Prostate gland (tissue), 2 donors: ENCODE results near the gene IZUMO4. TPM values are rescaled to one million over a fixed set of nuclear protein-coding genes. Genes with fewer than 3 reads are reported as not detected.

Experiments used
- DNase-seq: peaks from one replicate; pipeline ENCODE4 v3.0.0-alpha.2; 2019; ENCODE audit warnings: low spot score
- H3K27ac ChIP-seq, 2 donors: fragments of 200-600 bp; sonication (generic); 2 replicates each; pipeline ENCODE4 v1.5.1; 2017 to 2019
- H3K27me3 ChIP-seq: fragments of 200-600 bp; sonication (generic); replicated peaks from 2 replicates; pipeline ENCODE4 v1.5.1; 2019; ENCODE audit not compliant: insufficient read depth
- H3K36me3 ChIP-seq, 2 donors: fragments of 200-600 bp; sonication (generic); 1 replicate in 1 of 2; 2 replicates in 1 of 2; pipeline versions ENCODE4 v1.5.1 to v1.8.1; 2017 to 2019
- H3K4me1 ChIP-seq: fragments of 200-600 bp; sonication (generic); replicated peaks from 2 replicates; pipeline ENCODE4 v1.5.1; 2019
- H3K4me3 ChIP-seq, 2 donors: fragments of 200-600 bp; sonication (generic); 2 replicates each; pipeline ENCODE4 v1.5.1; 2017 to 2019
- H3K9me3 ChIP-seq: fragments of 200-600 bp; sonication (generic); 2 replicates; pipeline ENCODE4 v1.5.1; 2017
- POLR2A ChIP-seq: fragments of 450-650 bp; IDR thresholded peaks from one replicate; pipeline ENCODE4 v1.6.1; 2016; ENCODE audit warnings: antibody characterized with exemption, mild to moderate bottlenecking
- POLR2AphosphoS5 ChIP-seq: sonication (generic); formaldehyde crosslinking; IDR thresholded peaks from one replicate; pipeline ENCODE4 v1.6.1; 2017; ENCODE audit warnings: antibody characterized with exemption
- WGBS: methylation state at CpG from one replicate; pipeline ENCODE4 v1.1.5; 2018; 5-methylcytosine and 5-hydroxymethylcytosine counted together
- intact Hi-C: fragments of 100-400 bp; cut with DNase I; formaldehyde crosslinking; loops from one replicate; pipeline ENCODE4 v1.14.2; 2022
- total RNA-seq, 2 donors: library from RNA; depleted of rRNA; stranded (reverse); fragments of >200 nt; gene quantifications; one replicate each; pipeline ENCODE4 v1.1.0, GENCODE V29; 2016
- TF ChIP-seq, protein P1 (sequence below), 4 experiments: fragments of 200-600 bp in 2 of 4; fragments of 450-650 bp in 2 of 4; sonication (generic) in 2 of 4; IDR thresholded peaks; 1 replicate in 3 of 4; 2 replicates in 1 of 4; pipeline ENCODE4 v1.5.1; 2016 to 2019; ENCODE audit warnings: antibody characterized with exemption in 4 of 4, mild to moderate bottlenecking in 2 of 4, moderate library complexity in 2 of 4

IZUMO4 gene
- total RNA-seq, 2 donors from 2014 or later = 11.8 to 50.2 TPM

DNA sequence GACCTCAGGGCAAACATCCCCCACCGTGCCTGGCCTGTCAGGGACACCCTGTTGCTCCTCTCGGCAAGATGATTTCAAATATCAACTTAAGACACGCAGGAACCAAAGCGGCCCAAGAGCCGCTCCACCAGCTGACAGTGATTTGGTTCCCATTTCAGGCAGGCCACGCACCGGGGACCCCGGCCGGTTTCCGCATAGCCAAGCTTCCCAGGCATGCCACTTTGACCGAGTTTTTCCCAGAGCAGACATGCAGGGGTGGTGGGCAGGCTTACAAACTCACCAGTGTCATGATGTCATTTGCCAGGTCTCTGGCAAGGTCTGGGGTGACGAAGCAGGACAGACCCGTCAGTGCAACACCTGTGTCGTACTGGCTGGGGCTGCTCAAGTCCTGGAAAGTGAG lies 35.5 kb downstream of the IZUMO4 start:
- Histone ChIP-seq H3K9me3 (no peaks in the 10 kb centered on the region), H3K4me3 (no peak overlapping the region), H3K4me1 (no peaks in the 10 kb centered on the region), H3K36me3 (peaks cover 5 to 11% of the 10 kb centered on the region in 2 donors), H3K27me3 (no peaks in the 10 kb centered on the region), H3K27ac (no peak overlapping the region)
- DNase-seq = no peak
- TF ChIP-seq POLR2AphosphoS5 (no peak), POLR2A (no peak)
- TF ChIP-seq, protein P1, sequence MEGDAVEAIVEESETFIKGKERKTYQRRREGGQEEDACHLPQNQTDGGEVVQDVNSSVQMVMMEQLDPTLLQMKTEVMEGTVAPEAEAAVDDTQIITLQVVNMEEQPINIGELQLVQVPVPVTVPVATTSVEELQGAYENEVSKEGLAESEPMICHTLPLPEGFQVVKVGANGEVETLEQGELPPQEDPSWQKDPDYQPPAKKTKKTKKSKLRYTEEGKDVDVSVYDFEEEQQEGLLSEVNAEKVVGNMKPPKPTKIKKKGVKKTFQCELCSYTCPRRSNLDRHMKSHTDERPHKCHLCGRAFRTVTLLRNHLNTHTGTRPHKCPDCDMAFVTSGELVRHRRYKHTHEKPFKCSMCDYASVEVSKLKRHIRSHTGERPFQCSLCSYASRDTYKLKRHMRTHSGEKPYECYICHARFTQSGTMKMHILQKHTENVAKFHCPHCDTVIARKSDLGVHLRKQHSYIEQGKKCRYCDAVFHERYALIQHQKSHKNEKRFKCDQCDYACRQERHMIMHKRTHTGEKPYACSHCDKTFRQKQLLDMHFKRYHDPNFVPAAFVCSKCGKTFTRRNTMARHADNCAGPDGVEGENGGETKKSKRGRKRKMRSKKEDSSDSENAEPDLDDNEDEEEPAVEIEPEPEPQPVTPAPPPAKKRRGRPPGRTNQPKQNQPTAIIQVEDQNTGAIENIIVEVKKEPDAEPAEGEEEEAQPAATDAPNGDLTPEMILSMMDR (IDR thresholded peaks at IDR 0.05) = no peak
- 94% methylated on average over 14 of the region's 14 CpGs for WGBS
- intact Hi-C loops = no loop called here

DNA sequence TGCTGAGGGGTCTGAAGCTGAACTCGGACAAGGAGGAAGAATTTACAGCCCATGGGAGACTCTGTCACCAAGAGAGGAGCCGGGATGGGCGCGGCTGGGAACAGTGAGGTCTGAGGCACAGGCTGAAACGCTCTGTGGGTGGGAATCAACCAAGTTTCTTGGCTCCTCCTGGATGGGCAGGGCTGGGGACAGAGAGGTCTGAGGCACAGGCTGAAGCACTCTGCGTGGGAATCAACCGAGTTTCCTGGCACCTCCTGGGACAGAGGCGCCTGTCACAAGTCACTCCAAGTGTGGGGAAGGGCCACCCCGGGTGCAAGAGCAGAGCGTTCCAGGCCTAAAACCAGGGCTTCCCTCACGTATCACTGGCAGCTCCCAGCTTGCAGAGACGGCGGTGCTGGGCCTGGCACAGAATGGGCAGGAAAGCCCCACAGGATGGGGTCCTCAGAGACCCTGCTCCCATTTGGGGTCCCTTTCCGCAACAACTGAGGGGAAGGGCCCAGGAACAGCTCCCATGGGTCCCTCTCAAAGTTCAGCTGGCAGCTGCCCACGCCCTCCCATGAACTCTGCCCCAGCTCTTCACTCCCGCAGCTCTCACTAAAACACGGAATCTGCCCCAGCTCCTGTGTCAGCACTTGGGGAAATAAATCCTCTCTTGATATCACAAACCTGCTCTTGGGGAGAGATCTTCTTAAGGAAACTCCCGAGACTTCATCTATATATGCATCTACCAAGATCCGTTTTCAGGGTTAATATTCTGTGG lies 36.2 kb downstream of the IZUMO4 start:
- 85% methylated on average over 19 of the region's 19 CpGs for WGBS
- intact Hi-C loops = no loop called here
- no peak for DNase-seq
- Histone ChIP-seq H3K36me3 (peaks cover 5 to 11% of the 10 kb centered on the region in 2 donors), H3K9me3 (no peaks in the 10 kb centered on the region), H3K27ac (no peak overlapping the region), H3K4me3 (no peak overlapping the region), H3K27me3 (no peaks in the 10 kb centered on the region), H3K4me1 (no peaks in the 10 kb centered on the region)
- TF ChIP-seq POLR2AphosphoS5 = no peak
- TF ChIP-seq POLR2A = no peak

DNA sequence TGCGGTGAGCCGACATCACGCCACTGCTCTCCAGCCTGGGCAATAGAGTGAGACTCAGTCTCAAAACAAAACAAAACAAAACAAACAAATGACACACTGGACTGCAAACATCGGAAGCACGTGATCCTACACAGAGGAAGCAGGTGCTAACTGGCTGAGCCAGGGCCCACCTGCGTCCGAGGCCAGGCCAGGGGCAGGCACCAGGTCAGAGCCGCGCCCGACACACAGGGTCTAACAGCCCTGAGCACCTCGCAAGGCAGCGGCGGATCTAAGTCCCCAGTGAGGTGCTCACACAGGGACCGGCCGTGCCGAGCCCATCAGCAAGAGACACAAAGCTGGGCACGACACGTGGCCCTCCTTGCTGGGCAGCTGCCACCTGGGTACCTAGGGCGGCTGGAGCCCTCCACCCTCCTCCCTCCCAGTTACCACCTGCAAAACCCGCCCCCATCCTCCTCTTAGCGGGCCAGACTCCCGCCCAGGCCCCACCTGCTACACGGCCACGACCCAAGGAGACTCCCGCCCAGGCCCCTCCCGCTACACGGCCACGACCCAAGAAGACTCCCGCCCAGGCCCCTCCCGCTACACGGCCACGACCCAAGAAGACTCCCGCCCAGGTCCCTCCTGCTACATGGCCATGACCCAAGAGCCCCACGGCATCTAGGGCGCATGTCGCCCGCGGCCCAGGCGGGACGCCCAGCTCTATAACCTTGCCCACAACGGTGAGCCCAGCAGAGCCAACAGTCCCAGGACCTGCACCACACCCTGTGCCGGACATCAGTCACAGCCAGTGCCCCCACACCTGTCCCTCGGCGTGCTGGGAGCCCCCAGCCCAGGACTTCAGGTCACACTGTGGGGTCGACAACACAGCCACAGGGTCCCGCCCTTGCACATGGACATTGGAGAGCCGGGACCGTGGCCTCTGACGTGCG lies 39.0 kb downstream of the IZUMO4 start:
- no peak for DNase-seq
- no peak overlapping the region for H3K27ac ChIP-seq
- WGBS = 91% methylated on average over 44 of the region's 50 CpGs
- intact Hi-C loops = no loop called here
- TF ChIP-seq POLR2A = no peak
- TF ChIP-seq, protein P1 (IDR thresholded peaks at IDR 0.05) = no peak
- TF ChIP-seq POLR2AphosphoS5 = no peak
- no peaks in the 10 kb centered on the region for H3K27me3 ChIP-seq
- no peak overlapping the region for H3K4me3 ChIP-seq
- peaks cover 0 to 10% of the 10 kb centered on the region in 2 donors for H3K36me3 ChIP-seq
- H3K4me1 ChIP-seq = no peaks in the 10 kb centered on the region
- H3K9me3 ChIP-seq = no peaks in the 10 kb centered on the region

GRCh38 chr19:2136796-2137195 lies 40.1 kb downstream of the IZUMO4 start:
- TF ChIP-seq POLR2A (no peak), POLR2AphosphoS5 (no peak)
- TF ChIP-seq, protein P1 (IDR thresholded peaks at IDR 0.05) = no peak
- intact Hi-C loops = no loop called here
- peaks cover 0 to 10% of the 10 kb centered on the region in 2 donors for H3K36me3 ChIP-seq
- no peaks in the 10 kb centered on the region for H3K9me3 ChIP-seq
- no peak overlapping the region for H3K27ac ChIP-seq
- WGBS = 92% methylated on average over 23 of the region's 23 CpGs
- no peaks in the 10 kb centered on the region for H3K4me1 ChIP-seq
- H3K27me3 ChIP-seq = no peaks in the 10 kb centered on the region
- H3K4me3 ChIP-seq = no peak overlapping the region
- DNase-seq = no peak

DNA sequence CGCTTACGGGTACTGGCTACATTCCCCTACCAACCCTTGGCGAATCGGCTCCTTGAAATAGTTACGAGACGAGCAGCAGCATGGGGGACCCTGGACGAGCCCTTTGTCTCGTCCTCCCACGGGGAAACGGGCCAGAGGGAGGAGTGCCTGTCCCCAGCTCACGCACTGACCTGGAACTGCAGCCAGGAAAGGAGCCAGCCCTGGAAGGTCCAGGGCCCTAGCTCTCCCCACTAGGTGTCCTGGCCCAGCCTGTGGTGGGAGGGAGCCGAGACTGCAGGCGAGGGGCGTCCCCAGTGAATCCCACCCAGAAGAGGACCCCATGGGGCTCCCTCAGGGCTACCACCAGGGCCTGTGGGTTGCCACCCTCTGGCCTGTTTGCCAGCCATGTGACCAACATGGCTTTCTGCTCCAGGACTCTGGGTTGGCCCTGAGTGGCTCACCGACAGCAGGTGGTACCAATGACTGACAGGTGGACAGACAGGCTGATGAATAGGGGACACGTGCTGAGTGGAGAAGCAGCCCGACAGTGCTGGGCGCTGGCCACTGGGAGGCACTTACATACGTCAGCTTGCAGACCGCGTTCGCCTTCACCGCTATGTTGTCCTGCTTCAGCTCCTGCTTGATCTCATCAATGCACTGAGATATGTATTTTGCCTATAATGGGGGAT lies 41.5 kb downstream of the IZUMO4 start:
- Histone ChIP-seq H3K4me3 (no peak overlapping the region), H3K9me3 (no peaks in the 10 kb centered on the region), H3K27ac (no peak overlapping the region), H3K4me1 (no peaks in the 10 kb centered on the region), H3K36me3 (peaks cover 0 to 10% of the 10 kb centered on the region in 2 donors), H3K27me3 (no peaks in the 10 kb centered on the region)
- DNase-seq = no peak
- WGBS = 68% methylated on average over 23 of the region's 23 CpGs
- intact Hi-C loops = no loop called here
- TF ChIP-seq, protein P1 (IDR thresholded peaks at IDR 0.05) = no peak
- TF ChIP-seq POLR2A (no peak), POLR2AphosphoS5 (no peak)
